HG03095 (cell line): ENCODE results near the gene DHX57.

Experiments used
- ATAC-seq: cut with Tn5 transposase; IDR thresholded peaks from one replicate; pipeline ENCODE4 v1.9.1; 2021; ENCODE audit warnings: moderate library complexity; ENCODE audit not compliant: unreplicated experiment

The DHX57 gene

DNA sequence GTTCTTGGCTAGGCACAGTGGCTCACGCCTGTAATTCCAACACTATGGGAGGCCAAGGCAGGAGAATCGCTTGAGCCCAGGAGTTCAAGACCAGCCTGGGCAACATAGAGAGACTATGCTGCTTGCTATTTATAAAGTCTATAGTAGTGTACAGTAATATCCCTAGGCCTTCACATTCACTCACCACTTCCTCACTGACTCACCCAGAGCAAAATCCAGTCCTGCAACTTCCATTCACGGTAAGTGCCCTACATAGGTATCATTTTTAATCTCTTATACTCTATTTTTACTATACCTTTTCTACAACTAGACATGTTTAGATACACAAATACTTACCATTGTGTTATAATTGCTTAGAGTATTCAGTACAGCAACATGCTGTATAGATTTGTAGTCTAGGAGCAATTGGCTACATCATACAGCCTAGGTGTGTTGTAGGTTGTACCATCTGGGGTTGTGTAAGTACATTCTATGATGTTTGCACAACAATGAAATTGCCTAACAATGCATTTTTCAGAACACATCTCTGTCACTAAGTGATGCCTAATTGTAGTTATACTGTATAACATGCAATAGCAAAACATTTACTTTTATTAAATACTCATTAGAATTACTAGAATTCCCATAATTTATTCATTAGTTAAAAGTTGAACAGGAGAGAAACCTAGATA is 8.8 kb downstream of the DHX57 start:
- no peak for ATAC-seq

DNA sequence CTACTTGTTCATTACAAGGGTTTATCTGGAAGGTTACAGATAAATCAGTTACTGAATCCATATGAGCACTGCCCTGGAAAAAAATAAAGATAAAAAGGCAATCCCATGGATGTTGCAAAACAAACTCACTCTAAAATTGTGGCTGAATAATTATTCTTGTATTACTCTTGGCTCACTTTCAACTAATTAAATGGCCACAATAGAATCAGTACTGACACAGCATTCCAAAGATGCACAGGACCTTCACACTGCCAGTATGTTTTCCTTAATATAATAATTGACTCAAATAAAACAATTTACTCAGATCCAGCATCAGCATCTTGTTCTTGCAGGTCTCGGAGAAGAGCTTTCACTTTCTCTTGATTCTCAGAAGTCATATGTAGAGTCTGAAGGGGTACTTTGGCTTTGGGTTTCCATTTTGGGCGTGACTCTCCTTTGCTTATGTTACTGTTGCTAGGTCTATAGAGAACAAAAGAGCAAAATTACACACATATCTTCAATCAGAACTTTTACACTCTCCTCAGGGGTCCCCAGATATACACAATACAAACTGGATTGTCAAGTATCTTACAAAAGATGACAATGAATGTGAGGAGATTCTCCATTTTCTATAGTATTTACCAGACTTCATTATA is 12.6 kb downstream of the DHX57 start:
- ATAC-seq, result no peak

DNA sequence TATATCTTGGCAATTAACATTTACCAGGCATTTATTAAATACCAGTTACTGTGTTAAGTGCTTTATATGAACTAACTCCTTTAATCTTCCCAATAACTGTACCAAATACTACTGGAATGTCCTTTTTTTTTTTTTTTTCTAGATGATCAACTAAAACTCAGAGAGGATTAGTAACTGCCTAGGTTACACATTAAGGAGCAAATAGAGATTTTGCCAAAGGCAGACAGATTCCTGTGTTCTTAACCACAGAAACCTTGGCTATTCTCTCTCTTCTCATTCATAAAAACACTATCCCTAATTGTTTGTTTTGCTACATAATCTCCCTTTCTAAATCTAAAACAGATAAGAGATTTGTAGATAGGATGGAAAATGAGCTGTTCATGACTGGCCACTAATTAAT is 13.3 kb downstream of the DHX57 start:
- no peak for ATAC-seq

DNA sequence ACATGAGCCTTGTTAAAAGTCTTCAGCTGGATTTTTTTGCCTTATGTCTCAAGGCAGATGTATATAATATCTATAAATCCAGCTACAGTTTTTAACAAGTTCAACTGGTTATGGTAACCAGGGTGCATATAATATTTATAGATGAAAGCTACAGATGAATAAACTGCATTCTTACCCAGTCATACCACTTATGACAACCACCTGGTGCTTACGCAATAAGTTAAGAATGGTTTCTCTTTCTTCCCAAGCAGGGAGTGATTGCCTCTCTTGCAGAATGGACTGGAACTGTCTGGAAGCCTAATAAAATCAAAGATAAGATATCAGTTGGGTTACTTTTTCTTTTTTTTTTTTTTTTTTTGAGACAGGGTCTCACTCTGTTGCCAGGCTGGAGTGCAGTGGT is 19.6 kb downstream of the DHX57 start:
- no peak for ATAC-seq

DNA sequence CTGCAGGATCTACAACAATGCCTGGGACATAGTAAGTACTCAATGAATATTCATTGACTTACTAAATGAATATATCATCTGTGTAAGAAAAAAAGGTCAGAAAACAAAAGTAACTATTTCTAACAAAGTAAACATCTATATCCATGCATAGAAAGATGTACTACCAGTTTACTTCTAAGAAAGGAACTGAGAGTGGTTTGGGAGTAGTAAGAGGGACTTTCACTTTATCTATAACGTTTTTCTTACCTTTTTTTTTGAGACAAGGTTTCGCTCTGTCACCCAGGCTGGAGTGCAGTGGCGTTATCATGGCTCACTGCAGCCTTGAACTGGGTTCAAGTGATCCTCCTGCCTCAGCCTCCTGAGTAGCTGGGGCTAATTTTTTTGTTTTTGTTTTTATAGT is 25.7 kb downstream of the DHX57 start:
- ATAC-seq, result peak; percentile 96

DNA sequence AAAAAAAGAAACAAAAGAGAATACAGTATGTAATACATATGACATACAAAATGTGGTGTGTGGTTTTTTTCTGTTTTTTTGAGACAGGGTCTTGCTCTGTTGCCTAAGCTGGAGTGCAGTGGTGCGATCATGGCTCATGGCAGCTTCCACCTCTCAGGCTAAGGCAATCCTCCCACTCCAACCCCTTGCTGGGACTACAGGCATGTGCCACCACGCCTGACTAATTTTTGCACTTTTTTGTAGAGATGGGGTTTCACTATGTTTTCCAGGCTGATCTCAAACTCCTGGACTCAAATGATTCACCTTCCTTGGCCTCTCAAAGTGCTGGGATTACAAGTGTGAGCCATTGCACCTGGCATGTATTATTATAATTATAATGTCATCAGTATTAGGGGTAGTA is 38.9 kb downstream of the DHX57 start:
- ATAC-seq, result peak; percentile 14

DNA sequence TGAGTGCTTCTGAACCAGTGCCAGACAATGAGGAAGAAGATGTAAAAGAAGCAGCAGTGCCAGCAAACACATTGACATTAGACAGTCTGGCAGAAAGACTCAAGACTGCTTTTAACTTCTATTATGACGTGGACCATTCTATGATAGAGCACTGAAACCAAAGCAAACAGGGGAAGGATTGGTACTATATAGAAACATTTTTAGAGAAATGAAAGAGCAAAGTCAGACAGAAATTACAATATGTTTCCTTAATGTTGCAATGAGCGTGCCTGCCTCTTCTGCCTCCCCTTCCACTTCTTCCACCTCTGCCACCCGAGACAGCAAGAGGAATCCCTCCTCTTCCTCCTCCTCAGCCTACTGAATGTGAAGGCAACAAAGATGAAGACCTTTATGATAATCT is 39.7 kb downstream of the DHX57 start:
- ATAC-seq, result peak; percentile 94

DNA sequence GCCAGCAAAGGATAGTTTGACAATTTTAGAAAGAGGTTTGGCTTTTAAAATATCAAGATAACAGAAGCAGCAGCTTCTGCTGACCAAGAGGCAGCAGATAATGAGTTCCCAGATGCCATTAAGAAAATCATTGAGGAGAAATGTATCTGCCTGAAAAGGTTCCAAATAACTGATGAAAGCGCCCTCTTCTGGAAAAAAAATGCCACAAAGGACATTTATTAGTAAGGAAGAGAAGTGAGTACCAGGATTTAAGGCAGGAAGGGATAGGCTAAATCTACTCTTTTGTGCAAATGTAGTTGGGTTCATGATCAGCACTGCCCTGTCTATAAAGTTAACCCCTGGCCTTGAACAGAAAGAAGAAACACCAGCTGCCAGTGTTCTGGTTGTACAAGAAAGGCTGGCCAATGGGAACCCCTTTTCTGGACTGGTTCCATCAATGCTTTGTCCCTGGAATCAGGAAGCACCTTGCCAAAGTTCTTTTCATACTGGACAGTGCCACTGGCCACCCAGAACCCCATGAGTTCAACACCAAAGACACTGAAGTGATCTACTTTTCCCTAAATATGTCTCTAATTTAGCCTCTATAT is 40.6 kb downstream of the DHX57 start:
- no peak for ATAC-seq

DNA sequence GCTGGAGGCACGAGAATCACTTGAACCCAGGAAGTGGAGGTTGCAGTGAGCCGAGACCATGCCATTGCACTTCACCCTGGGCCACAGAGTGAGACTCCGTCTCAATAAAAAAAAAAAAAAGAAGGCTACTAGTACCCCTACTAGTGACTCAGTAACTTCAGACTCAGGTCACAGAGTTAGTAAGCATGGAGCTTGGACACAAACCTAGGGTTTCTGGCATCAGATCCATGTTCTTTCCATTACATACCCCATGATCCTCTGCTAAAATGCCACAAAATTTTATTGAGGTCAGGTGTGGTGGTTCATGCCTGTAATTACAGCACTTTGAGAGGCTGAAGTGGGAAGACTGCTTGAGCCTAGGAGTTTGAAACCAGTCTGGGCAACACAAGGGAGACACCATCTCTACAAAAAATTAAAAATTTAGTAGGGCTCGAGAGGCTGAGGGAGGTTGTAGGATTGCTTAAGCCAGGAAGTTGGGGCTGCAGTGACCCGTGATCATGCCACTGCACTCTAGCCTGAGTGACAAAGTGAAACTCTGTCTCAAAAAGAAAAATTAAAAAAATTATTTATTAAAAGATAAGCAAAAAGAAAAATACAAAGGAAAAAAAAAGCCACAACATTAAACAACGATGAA is 45.1 kb downstream of the DHX57 start:
- ATAC-seq, result no peak

DNA sequence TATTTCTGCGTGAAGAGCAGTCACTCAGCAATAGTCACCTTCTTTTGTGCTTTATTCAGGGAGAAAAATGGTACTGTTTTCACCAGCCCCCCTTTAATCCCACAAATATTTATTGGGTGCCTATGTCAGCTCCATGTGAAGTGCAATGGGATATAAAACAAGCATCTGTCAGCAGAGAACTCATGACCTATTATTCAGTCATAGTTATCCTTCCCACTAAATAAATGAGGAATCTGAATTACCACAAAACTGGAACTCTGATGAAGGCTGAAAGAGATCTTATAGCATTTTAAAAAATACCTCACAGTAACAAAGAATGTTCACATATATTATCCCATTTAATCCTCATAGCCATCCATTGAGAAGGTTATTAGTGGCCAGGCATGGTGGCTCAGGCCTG is 45.8 kb downstream of the DHX57 start:
- no peak for ATAC-seq

DNA sequence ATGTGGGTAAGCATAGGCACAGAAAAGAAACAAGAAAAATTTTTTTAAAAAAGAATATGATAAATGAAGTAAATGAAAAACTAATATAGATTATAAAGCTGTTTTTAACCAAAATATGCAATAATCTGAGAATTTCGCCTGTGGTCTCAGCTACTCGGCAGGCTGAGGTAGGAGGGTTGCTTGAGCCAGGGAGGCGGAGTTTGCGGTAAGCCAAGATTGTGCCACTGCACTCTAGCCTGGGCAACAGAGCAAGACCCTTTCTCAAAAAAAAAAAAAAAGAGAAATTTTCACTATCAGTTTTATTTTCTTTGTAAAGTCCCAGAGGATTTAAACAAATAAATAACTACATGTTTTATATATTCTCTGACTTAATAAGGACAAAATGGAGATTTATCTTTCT is 47.3 kb downstream of the DHX57 start:
- ATAC-seq, result no peak

DNA sequence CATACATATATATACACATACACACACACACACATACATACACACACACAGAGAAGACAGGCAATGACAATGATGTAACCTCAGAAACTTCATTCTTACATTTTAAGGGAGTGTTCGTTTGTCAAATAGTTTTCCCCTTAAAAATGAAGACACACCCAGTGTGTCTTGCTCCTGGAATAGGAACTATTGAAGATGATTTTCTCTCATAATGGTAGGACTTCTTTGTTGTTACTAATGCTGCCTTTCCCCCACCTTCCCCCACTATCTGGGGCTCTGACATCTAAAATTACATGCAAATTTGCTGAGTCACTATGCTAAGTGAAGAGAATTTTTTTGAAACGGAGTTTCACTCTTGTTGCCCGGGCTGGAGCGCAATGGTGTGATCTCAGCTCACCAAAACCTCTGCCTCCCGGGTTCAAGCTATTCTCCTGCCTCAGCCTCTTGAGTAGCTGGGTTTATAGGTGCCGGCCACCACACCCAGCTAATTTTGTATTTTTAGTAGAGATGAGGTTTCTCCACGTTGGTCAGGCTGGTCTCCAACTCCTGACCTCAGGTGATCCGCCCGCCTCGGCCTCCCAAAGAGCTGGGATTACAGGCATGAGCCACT is 48.1 kb downstream of the DHX57 start:
- ATAC-seq, result peak; percentile 57

DNA sequence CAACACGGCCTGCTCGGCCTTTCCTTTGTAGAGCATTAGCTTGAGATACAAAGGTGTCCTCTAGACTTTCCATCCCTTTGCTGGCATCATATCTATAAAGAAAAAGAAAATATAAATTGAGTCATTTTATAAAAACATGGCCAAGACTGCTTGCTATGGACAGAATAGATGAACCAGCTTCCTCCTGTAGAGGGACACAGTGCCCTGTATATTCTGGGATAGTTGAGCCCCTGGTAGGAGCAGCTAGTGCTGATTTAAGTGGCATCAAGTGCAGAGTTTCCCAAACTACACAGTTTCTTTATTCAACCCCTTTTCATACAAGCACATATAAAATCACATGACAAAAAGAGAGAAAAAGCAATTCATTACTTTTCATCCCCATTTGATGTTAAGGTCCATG is 49.8 kb downstream of the DHX57 start:
- ATAC-seq, result no peak

DNA sequence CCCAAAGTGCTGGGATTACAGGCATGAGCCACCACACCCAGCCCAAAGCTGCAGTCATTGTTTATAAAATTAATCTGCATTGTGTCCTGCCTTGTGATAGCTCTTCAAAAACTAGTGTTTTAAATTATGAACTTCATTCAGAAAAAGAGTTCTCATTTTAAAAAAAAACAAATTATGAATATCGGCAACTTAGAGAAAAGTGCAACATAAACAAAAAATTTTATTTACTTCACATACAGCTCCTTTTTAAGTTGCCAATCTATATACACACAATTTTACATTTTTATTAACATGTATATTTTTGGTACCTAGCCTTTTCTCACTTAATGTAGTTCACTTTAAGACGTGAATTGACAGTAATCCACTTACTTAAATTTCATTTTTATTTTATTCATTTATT is 50.8 kb downstream of the DHX57 start:
- ATAC-seq, result no peak

DNA sequence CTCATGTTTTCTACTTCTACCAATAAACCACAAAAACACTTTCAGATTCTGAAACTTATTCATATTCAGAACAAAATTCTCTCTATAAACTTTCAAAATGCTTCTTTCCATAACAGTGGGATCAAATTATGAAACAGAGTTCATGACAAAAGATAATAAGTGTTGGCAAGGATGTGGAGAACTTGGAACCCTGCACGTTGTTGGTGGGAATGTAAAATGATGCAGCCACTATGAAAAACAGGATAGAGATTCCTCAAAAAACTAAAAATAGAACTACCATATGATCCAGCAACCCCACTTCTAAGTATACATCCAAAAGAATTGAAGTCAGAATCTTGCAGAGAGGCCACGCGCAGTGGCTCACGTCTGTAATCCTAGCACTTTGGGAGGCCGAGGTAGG is 52.3 kb downstream of the DHX57 start:
- no peak for ATAC-seq

DNA sequence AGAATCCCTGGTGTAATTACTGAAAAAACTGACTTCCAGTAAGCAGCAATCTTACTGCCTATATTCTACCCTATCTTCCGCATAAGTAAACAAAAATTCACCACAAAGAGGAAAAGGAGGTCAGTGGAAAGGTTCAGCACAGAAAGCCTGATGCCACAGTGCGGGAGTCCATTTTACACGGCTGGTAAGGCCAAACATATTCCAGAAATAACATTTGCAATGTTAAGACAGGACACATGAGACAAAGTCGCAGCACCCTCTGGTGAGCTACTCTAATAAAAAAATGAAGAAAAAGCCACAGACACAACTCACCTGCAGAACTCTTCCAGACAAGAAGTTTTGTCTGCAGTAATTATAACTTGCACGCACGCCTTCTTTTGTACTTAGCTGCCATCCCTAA is 57.2 kb downstream of the DHX57 start:
- no peak for ATAC-seq

DNA sequence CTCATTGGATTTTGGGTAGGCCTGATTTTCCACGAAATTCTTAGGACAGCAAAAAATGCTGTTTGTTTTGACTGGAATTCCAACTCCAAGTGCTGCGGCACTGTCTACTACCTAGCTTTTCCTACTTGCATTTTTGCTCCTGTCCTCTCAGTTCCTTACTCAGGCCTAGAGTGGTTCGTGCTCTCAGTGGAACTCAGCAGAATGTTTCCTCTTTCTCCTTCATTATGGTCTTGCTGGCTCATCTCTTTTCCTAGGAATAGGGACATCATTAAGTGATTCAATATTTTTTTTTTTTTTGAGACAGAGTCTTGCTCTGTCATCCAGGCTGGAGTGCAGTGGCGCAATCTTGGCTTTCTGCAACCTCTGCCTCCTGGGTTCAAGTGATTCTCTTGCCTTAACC is 59.8 kb downstream of the DHX57 start:
- no peak for ATAC-seq

DNA sequence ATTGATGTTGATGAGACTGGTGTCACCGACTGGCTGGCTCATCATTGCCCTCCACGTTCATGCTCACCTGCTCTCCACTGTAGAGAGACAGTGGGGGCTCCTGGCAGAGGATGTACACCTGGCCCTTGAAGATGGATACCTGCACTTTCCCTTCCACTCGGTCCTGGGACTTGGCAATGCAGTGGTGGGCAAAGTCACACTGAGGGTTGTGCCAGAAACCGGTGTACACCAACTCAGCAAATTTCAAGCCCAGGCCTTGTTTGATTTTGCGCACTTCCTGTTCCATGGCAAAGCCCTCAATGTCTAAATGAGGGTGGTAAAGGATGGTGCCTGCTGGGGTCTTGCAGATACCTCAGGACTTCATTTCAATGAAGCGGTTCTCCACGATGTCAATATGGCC is 65.2 kb downstream of the DHX57 start:
- ATAC-seq, result no peak

DNA sequence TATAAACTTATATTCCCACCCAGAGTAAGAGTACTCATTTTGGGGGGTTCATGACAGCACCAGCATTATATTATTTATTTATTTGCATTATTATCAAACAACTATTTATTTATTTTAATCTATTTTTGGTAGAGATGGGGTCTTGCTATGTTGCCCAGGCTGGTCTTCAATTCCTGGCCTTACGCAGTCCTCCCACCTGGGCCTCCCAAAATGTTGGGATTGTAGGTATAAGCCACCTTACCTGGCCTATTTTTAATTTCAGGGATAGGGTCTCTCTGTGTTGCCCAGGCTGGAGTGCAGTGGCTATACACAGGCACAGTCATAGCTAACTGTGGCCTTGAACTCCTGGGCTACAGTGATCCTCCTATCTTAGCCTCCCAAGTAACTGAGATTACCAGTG is 67.1 kb downstream of the DHX57 start:
- no peak for ATAC-seq

DNA sequence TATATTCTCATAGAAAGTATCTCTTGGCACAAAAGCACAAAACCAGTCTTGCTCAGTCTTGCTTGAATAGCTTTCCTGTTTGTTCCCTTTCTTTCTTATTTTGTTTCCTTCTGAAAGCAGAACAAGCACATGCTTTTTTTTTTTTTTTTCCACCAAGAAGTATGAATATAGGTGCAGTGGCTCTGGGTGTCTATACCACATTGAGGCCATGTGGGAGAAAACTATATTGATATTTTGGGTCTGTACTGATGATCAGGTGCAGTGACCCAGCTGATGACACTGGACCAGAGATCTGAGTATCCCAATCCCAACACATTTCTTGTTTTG is 69.0 kb downstream of the DHX57 start:
- ATAC-seq, result no peak

DNA sequence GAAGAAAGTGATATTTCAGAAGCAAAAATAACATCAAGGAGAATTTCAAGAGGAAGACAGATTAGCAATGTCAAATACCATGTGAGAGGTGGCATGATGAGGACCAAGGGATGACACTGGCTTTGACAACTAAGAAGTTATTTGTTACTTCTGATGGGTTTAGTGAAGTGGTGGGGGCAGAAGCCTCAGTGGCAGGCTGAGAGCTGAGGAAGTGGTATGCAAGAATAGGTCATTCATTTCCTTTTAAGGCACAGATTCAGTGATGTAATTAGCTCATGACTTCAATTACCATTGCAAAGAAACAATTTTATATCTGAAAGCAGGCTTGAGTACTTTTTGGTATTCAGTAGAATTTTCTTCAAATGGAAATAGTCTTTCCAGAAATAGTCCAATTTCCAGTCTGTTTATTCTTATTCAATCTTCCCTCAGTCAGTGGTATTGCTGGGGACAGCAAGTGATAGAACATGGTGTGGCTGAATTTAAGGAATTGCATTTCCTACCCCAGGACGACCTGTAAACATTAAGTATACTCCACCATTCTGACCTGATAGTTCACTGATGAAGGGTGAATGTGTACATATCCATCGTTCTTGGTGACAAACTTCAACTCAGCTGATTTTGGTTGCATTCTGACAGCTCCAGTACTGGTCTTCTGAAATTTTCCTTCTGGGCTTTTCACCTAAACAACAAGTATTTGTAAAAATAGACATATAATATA is 69.6 kb downstream of the DHX57 start:
- no peak for ATAC-seq
